ENCODE data around the gene ZDBF2.
A peak's percentile ranks its signal among the peaks of the same experiment; 100 is the strongest.
"Not testable (repeated sequence)": the region's sequence is repeated elsewhere in the genome, so short reads cannot be mapped to it uniquely, and the experiment has no call there.

Gene ZDBF2

GRCh38 chr2:206274434-206275311 lies at the start of gene ZDBF2:
Gene ZDBF2 (plus strand): TSS chr2:206274663. CDS start chr2:206281850, 7,187 bp downstream.
- DNase-seq = no peak

GRCh38 chr2:206225435-206226232 lies 48.8 kb upstream of the ZDBF2 start:
- DNase-seq = no peak

GRCh38 chr2:206228636-206229035 lies 45.8 kb upstream of the ZDBF2 start:
- DNase-seq = not testable (repeated sequence)

- DNase-seq = no peak
Measured at GRCh38 chr2:206229642-206230041, 44.8 kb upstream of the ZDBF2 start.

- DNase-seq = peak; percentile 87
Measured at GRCh38 chr2:206230060-206230762, 44.3 kb upstream of the ZDBF2 start.

- no peak for DNase-seq
Measured at GRCh38 chr2:206231669-206232286, 42.7 kb upstream of the ZDBF2 start.

- no peak for DNase-seq
Measured at GRCh38 chr2:206232287-206233035, 42.0 kb upstream of the ZDBF2 start.

- no peak for DNase-seq
Measured at GRCh38 chr2:206239157-206239556, 35.3 kb upstream of the ZDBF2 start.

- DNase-seq = no peak
Measured at GRCh38 chr2:206240327-206240726, 34.1 kb upstream of the ZDBF2 start.

GRCh38 chr2:206241736-206242135 lies 32.7 kb upstream of the ZDBF2 start:
- no peak for DNase-seq

- no peak for DNase-seq
Measured at GRCh38 chr2:206245265-206245672, 29.2 kb upstream of the ZDBF2 start.

GRCh38 chr2:206250041-206250897 lies 24.2 kb upstream of the ZDBF2 start:
- DNase-seq = no peak

GRCh38 chr2:206253125-206253776 lies 21.2 kb upstream of the ZDBF2 start:
- DNase-seq = no peak

- DNase-seq = no peak
Measured at GRCh38 chr2:206253777-206254166, 20.7 kb upstream of the ZDBF2 start.

GRCh38 chr2:206255003-206255402 lies 19.5 kb upstream of the ZDBF2 start:
- DNase-seq = no peak

- no peak for DNase-seq
Measured at GRCh38 chr2:206256706-206257205, 17.7 kb upstream of the ZDBF2 start.

- no peak for DNase-seq
Measured at GRCh38 chr2:206257350-206257749, 17.1 kb upstream of the ZDBF2 start.

- DNase-seq = no peak
Measured at GRCh38 chr2:206257861-206258260, 16.6 kb upstream of the ZDBF2 start.

- DNase-seq = not testable (repeated sequence)
Measured at GRCh38 chr2:206258615-206259014, 15.8 kb upstream of the ZDBF2 start.
